Measurements from ENCODE around the gene STK17A.

The STK17A gene

DNA sequence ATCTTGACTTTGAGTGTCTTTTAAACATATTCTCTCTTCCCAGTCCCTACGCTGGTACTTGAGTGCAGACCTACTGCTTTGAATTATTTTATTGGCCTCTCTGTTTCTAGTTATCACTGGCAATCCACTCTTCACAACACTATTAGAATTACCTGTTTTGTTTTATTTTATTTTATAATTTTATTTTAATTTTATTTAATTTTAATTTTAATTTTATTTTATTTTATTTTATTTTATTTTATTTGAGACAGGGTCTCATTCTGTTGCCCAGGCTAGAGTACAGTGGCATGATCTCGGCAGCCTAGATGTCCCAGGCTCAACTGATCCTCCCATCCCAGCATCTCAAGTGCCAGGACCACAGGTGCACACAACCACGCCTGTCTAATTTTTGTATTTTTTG is 6.8 kb downstream of the STK17A start:
- peak overlapping the region; percentile 93; the same call in 1 of the 2 replicates for H3K27ac ChIP-seq
- H3K27me3 ChIP-seq (ENCODE audit: insufficient read depth, low read depth), result no peaks in the 10 kb centered on the region
- no peaks in the 10 kb centered on the region for H3K36me3 ChIP-seq (ENCODE audit: insufficient read depth)
- H3K9ac ChIP-seq, result no peak overlapping the region
- peaks cover 98% of the 10 kb centered on the region for H3K79me2 ChIP-seq (ENCODE audit: insufficient read depth, low read depth)
- H3K4me3 ChIP-seq (IDR thresholded peaks at IDR 0.05; ENCODE audit: insufficient read depth, low read depth, low read length), result no peak overlapping the region
- H2AFZ ChIP-seq (ENCODE audit: low read depth), result no peak overlapping the region
- peaks cover 34% of the 10 kb centered on the region for H4K20me1 ChIP-seq (ENCODE audit: insufficient read depth)
- H3K4me1 ChIP-seq (ENCODE audit: low read depth, poor library complexity, severe bottlenecking), result peaks cover 93% of the 10 kb centered on the region
- TF ChIP-seq, protein P1, sequence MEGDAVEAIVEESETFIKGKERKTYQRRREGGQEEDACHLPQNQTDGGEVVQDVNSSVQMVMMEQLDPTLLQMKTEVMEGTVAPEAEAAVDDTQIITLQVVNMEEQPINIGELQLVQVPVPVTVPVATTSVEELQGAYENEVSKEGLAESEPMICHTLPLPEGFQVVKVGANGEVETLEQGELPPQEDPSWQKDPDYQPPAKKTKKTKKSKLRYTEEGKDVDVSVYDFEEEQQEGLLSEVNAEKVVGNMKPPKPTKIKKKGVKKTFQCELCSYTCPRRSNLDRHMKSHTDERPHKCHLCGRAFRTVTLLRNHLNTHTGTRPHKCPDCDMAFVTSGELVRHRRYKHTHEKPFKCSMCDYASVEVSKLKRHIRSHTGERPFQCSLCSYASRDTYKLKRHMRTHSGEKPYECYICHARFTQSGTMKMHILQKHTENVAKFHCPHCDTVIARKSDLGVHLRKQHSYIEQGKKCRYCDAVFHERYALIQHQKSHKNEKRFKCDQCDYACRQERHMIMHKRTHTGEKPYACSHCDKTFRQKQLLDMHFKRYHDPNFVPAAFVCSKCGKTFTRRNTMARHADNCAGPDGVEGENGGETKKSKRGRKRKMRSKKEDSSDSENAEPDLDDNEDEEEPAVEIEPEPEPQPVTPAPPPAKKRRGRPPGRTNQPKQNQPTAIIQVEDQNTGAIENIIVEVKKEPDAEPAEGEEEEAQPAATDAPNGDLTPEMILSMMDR (conservative IDR thresholded peaks at IDR 0.05; ENCODE audit: low read depth, low read length), result no peak
- H3K4me2 ChIP-seq, result peak overlapping the region; percentile 69

DNA sequence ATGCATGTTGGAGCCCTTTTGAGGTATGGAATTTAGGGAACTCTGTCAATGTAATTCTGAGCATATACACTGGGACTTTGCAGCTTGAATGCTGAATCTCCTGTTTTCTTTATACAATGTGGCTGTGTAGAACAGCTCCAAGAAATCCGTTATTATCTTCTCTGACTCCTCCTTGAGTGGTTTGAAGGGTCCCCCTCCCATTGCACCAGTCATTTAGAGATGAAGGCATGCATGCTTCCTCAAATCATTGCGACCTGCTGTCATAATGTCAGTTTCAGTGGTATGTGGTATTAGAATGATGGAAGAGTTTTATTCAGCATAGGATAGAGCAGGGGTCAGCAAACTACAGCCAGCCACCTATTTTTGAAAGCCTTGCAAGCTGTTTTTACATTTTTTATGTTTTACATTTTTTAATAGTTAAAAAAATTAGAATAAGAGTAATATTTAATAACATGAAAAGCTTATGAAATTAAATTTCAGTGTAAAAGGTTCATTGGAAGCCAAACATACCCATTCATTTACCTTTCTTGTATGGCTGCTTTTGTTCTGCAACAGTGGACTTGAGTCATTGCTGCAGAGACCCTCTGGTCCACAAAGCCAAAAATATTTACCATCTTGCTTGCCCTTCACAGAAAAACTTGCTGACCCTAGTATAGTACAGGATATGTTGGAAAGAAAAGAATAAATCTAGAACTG is 8.1 kb downstream of the STK17A start:
- Histone ChIP-seq H3K27me3 (ENCODE audit: insufficient read depth, low read depth) (no peaks in the 10 kb centered on the region), H2AFZ (ENCODE audit: low read depth) (no peak overlapping the region), H3K27ac (peak overlapping the region; percentile 36), H3K79me2 (ENCODE audit: insufficient read depth, low read depth) (peaks cover 98% of the 10 kb centered on the region), H4K20me1 (ENCODE audit: insufficient read depth) (peaks cover 47% of the 10 kb centered on the region), H3K4me1 (ENCODE audit: low read depth, poor library complexity, severe bottlenecking) (peaks cover 98% of the 10 kb centered on the region), H3K4me3 (IDR thresholded peaks at IDR 0.05; ENCODE audit: insufficient read depth, low read depth, low read length) (no peak overlapping the region), H3K36me3 (ENCODE audit: insufficient read depth) (no peaks in the 10 kb centered on the region), H3K9ac (no peak overlapping the region; the same call in 1 of the 2 replicates), H3K4me2 (peak overlapping the region; percentile 64)
- TF ChIP-seq, protein P1 (conservative IDR thresholded peaks at IDR 0.05; ENCODE audit: low read depth, low read length), result no peak

DNA sequence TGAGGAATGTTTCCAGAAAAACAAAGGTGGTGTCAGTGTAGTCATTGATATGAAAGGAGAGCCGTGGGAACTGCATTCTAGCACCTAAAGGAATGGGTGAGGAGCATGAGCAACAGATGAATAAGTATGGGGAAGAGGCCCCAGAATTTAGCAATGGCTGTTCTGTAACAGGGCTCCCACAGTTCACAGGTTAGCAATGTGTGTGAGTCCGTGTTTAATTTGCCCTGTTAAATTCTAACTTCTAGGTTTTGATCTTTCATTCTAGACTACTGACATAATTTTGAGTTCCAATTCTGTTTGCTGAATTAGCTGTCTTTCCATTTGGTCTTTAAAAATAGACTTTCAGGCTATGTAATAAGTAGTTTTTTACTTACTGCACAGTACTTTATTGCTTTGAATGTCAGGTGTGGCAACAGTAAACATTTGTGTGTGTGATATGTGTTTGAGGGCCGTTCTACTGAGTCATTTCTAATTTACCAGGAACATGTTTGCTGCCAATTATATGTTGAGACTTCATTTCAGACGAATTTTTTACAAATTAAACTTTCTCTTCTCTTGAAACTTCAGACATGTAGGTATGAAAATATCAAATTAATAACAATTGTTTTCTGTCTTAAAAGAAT is 8.8 kb downstream of the STK17A start:
- TF ChIP-seq, protein P1 (conservative IDR thresholded peaks at IDR 0.05; ENCODE audit: low read depth, low read length), result no peak
- H3K4me2 ChIP-seq, result peak overlapping the region; percentile 64
- H3K4me1 ChIP-seq (ENCODE audit: low read depth, poor library complexity, severe bottlenecking), result peaks cover 98% of the 10 kb centered on the region
- H3K36me3 ChIP-seq (ENCODE audit: insufficient read depth), result no peaks in the 10 kb centered on the region
- H3K4me3 ChIP-seq (IDR thresholded peaks at IDR 0.05; ENCODE audit: insufficient read depth, low read depth, low read length), result no peak overlapping the region
- no peak overlapping the region; the same call in 1 of the 2 replicates for H3K9ac ChIP-seq
- H3K27ac ChIP-seq, result peak overlapping the region; percentile 36
- no peaks in the 10 kb centered on the region for H3K27me3 ChIP-seq (ENCODE audit: insufficient read depth, low read depth)
- H2AFZ ChIP-seq (ENCODE audit: low read depth), result no peak overlapping the region
- peaks cover 98% of the 10 kb centered on the region for H3K79me2 ChIP-seq (ENCODE audit: insufficient read depth, low read depth)
- H4K20me1 ChIP-seq (ENCODE audit: insufficient read depth), result peaks cover 53% of the 10 kb centered on the region

DNA sequence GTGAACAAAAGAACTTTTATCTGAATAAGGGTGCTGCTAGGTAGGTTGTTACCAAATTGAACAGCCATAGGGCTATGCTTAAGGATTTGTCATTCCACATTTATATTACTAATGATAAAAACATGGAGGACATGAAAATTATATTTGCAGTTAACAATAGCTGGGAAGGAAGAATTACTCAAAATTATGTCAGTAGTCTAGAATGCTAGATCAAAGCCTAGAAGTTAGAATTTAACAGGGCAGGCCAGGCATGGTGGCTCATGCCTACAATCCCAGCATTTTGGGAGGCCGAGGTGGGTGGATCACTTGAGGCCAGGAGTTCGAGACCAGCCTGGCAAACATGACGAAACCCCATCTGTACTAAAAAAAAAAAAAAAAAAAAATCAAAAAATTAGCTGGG is 9.4 kb downstream of the STK17A start:
- H3K4me3 ChIP-seq (IDR thresholded peaks at IDR 0.05; ENCODE audit: insufficient read depth, low read depth, low read length), result no peak overlapping the region
- H3K27me3 ChIP-seq (ENCODE audit: insufficient read depth, low read depth), result no peaks in the 10 kb centered on the region
- H4K20me1 ChIP-seq (ENCODE audit: insufficient read depth), result peaks cover 53% of the 10 kb centered on the region
- TF ChIP-seq, protein P1 (conservative IDR thresholded peaks at IDR 0.05; ENCODE audit: low read depth, low read length), result no peak
- peak overlapping the region; percentile 64 for H3K4me2 ChIP-seq
- peak overlapping the region; percentile 36; the same call in 1 of the 2 replicates for H3K27ac ChIP-seq
- peaks cover 98% of the 10 kb centered on the region for H3K79me2 ChIP-seq (ENCODE audit: insufficient read depth, low read depth)
- no peak overlapping the region; the same call in 1 of the 2 replicates for H3K9ac ChIP-seq
- H2AFZ ChIP-seq (ENCODE audit: low read depth), result no peak overlapping the region
- H3K4me1 ChIP-seq (ENCODE audit: low read depth, poor library complexity, severe bottlenecking), result peaks cover 98% of the 10 kb centered on the region
- no peaks in the 10 kb centered on the region for H3K36me3 ChIP-seq (ENCODE audit: insufficient read depth)
